ENCODE measurements around the gene BZW2. TPM values are rescaled to one million over a fixed set of nuclear protein-coding genes. Genes with fewer than 3 reads are reported as not detected.

The BZW2 gene
- total RNA-seq, 1 donor from 2014 or later = 28.0 TPM

GRCh38 chr7:16726189-16726588 is 80.2 kb downstream of the BZW2 start:
- TF ChIP-seq, protein P1, sequence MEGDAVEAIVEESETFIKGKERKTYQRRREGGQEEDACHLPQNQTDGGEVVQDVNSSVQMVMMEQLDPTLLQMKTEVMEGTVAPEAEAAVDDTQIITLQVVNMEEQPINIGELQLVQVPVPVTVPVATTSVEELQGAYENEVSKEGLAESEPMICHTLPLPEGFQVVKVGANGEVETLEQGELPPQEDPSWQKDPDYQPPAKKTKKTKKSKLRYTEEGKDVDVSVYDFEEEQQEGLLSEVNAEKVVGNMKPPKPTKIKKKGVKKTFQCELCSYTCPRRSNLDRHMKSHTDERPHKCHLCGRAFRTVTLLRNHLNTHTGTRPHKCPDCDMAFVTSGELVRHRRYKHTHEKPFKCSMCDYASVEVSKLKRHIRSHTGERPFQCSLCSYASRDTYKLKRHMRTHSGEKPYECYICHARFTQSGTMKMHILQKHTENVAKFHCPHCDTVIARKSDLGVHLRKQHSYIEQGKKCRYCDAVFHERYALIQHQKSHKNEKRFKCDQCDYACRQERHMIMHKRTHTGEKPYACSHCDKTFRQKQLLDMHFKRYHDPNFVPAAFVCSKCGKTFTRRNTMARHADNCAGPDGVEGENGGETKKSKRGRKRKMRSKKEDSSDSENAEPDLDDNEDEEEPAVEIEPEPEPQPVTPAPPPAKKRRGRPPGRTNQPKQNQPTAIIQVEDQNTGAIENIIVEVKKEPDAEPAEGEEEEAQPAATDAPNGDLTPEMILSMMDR (IDR thresholded peaks at IDR 0.05) = no peak
- intact Hi-C loops (cut with DNase I) = no loop called here
- Histone ChIP-seq H3K9me3 (no peaks in the 10 kb centered on the region), H3K4me1 (no peaks in the 10 kb centered on the region), H3K36me3 (no peaks in the 10 kb centered on the region), H3K27ac (no peak overlapping the region), H3K4me3 (no peak overlapping the region), H3K27me3 (no peaks in the 10 kb centered on the region)
- DNase-seq (no peak), ATAC-seq (no peak)

DNA sequence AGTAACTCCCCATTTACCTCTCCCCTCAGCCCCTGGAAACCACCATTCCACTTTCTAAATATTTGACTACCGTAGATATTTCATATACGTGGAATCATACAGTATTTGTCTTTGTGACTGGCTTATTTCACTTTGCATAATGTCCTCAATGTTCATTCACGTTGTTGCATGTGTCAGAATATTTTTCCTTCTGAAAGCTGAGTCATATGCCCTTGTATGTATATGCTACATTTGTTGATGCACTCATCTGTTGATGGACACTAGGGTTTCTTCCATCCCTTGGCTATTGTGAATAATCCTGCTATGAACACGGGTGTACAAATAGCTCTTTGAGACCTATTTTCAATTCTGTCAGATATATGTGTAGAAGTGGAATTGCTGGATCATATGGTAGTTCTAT is 81.8 kb downstream of the BZW2 start:
- H3K9me3 ChIP-seq = no peaks in the 10 kb centered on the region

DNA sequence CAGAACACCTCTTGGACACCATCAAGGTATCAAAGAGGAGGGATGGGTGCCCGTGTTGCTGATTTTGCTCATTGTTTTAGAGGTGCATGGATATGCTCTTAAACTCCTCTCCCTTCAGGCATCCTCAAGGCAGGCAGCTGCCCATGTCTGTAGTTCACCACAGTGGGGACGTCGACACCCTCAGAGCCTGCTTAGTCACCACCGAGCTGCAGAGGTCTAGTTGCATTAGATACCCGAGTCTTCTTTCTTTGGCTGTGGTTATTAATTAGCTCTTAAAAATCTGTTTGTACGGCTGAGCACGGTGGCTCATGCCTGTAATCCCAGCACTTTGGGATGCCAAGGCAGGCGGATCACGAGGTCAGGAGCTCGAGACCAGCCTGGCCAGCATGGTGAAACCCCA is 82.8 kb downstream of the BZW2 start:
- intact Hi-C loops (cut with DNase I) = no loop called here
- DNase-seq = no peak
- TF ChIP-seq, protein P1 (IDR thresholded peaks at IDR 0.05) = no peak
- H3K9me3 ChIP-seq = no peaks in the 10 kb centered on the region
- H3K27me3 ChIP-seq = no peaks in the 10 kb centered on the region
- H3K27ac ChIP-seq = no peak overlapping the region
- H3K4me3 ChIP-seq = no peak overlapping the region
- H3K4me1 ChIP-seq = no peaks in the 10 kb centered on the region
- no peak for ATAC-seq
- H3K36me3 ChIP-seq = no peaks in the 10 kb centered on the region

More for the DNA sequence above, 81.8 kb downstream of the BZW2 start:
- Histone ChIP-seq H3K27ac (no peak overlapping the region), H3K4me3 (no peak overlapping the region), H3K4me1 (no peaks in the 10 kb centered on the region), H3K27me3 (no peaks in the 10 kb centered on the region), H3K36me3 (no peaks in the 10 kb centered on the region)
- TF ChIP-seq, protein P1 (IDR thresholded peaks at IDR 0.05) = no peak
- DNase-seq (no peak), ATAC-seq (no peak)
- intact Hi-C loops (cut with DNase I) = no loop called here

DNA sequence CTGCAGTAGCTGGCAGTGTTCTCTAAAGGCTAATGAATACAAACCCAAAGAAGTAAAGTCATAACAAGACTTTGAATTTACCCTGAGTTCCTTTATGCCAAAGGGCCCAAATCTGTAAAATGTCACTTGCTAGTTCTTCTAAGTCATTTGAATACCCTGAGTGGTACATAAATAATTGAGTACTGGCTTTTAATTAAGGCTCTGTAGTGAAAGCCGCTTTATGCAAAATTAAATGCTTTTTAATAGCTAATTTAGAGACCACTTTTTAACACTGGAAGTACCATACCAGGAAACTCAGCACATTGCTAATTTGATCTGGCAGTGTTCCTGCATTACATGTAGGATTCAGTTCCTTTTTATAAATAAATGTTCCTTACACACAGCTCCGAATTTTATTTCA is 83.6 kb downstream of the BZW2 start:
- H3K36me3 ChIP-seq = no peaks in the 10 kb centered on the region
- no peak overlapping the region for H3K4me3 ChIP-seq
- ATAC-seq (no peak), DNase-seq (no peak)
- no peak overlapping the region for H3K27ac ChIP-seq
- H3K4me1 ChIP-seq = no peaks in the 10 kb centered on the region
- H3K27me3 ChIP-seq = no peaks in the 10 kb centered on the region
- H3K9me3 ChIP-seq = no peaks in the 10 kb centered on the region
- TF ChIP-seq, protein P1 (IDR thresholded peaks at IDR 0.05) = no peak
- intact Hi-C loops (cut with DNase I) = no loop called here

DNA sequence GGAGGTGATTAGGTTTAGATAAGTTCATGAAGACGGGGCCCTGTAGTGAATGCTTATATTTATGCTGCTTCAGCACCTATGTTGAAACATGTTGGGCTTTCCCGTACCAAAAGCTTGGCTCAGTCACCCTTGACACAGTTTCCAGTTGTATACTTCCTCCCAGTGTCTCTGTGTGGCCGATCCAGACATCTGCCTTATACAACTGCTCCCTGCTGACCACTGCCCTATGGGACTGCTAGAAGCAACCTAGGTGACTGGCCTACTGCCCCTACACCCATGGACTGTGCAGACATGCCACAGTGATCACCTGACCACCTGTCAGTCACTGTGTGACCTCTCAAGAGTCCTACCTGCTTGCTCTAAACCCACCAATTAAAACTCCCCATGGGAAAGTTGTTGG is 85.0 kb downstream of the BZW2 start:
- Histone ChIP-seq H3K4me3 (no peak overlapping the region), H3K36me3 (no peaks in the 10 kb centered on the region), H3K9me3 (no peaks in the 10 kb centered on the region), H3K27ac (no peak overlapping the region), H3K4me1 (no peaks in the 10 kb centered on the region), H3K27me3 (no peaks in the 10 kb centered on the region)
- DNase-seq = no peak
- peak; percentile 64 for ATAC-seq
- TF ChIP-seq, protein P1 (IDR thresholded peaks at IDR 0.05) = no peak
- intact Hi-C loops (cut with DNase I) = no loop called here

DNA sequence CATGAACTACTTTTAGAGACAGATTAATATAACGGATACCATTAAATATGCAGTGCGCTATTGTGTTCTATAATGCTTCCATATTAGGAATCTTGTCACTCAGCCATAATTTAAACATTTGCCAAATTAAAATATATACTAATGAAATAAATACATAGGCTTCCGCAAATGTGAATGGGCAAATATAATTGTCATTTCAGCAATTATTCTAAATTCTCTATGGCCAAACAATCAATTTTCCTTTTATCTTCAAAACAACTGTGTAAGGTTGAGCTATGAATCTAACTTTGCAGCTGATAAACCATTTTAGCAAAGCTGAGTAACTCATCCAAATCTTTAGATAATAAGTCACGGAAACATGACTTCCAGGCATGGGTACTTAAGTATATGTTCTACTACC is 86.8 kb downstream of the BZW2 start:
- no peaks in the 10 kb centered on the region for H3K36me3 ChIP-seq
- TF ChIP-seq, protein P1 (IDR thresholded peaks at IDR 0.05) = no peak
- H3K27ac ChIP-seq = no peak overlapping the region
- DNase-seq (no peak), ATAC-seq (no peak)
- H3K9me3 ChIP-seq = no peaks in the 10 kb centered on the region
- H3K4me1 ChIP-seq = no peaks in the 10 kb centered on the region
- intact Hi-C loops (cut with DNase I) = no loop called here
- no peak overlapping the region for H3K4me3 ChIP-seq
- H3K27me3 ChIP-seq = no peaks in the 10 kb centered on the region
